Panc1 (cell line): ENCODE data around the gene SEPTIN8. TPM values are rescaled to one million over a fixed set of nuclear protein-coding genes. Genes with fewer than 3 reads are reported as not detected.

Source experiments
- ATAC-seq: fragments of 200-7000 bp; cut with Tn5 transposase; 2 replicates; pipeline ENCODE4 v1.9.1; 2020; ENCODE audit warnings: mild to moderate bottlenecking, moderate library complexity
- BruUV-seq: library from RNA; stranded (reverse); fragments of 400-500 nt; replicated peaks from 2 replicates; lab custom pipeline; 2021; lab: Mats Ljungman, UMichigan
- CTCF ChIA-PET: fragments of 300-600 bp; sonication (Branson Sonifier 250); formaldehyde crosslinking; loops from one replicate; lab custom pipeline; 2022; ENCODE audit warnings: antibody characterized with exemption; lab: Charles Lee
- POLR2A ChIA-PET: fragments of 300-600 bp; sonication (Branson Sonifier 250); formaldehyde crosslinking; loops from one replicate; lab custom pipeline; 2022; ENCODE audit warnings: antibody characterized with exemption; lab: Charles Lee
- DNase-seq: peaks from one replicate; pipeline ENCODE4 v3.0.0-alpha.2; 2010; ENCODE audit warnings: low read depth, low spot score
- H3K27ac ChIP-seq: 2 replicates; pipeline ENCODE4 v1.5.1; 2011; ENCODE audit warnings: mild to moderate bottlenecking, low read length, inconsistent platforms
- H3K27me3 ChIP-seq: fragments of 200-500 bp; sonication (Bioruptor generic); 2 replicates; pipeline ENCODE4 v1.6.0; 2014; ENCODE audit warnings: low read length, inconsistent platforms; ENCODE audit not compliant: control insufficient read depth, insufficient read depth
- H3K36me3 ChIP-seq: fragments of 200-500 bp; sonication (Bioruptor generic); 2 replicates; pipeline ENCODE4 v1.5.1; 2014; ENCODE audit warnings: inconsistent platforms, mild to moderate bottlenecking, low read length, moderate library complexity; ENCODE audit not compliant: control insufficient read depth, insufficient read depth
- H3K4me1 ChIP-seq: 2 replicates; pipeline ENCODE4 v1.5.1; 2011; ENCODE audit warnings: inconsistent platforms, mild to moderate bottlenecking, low read length, moderate library complexity; ENCODE audit not compliant: control insufficient read depth, insufficient read depth
- H3K4me3 ChIP-seq, 2 experiments: 2 replicates each; pipeline ENCODE4 v1.5.1; 2011 to 2012; ENCODE audit warnings: low read depth in 2 of 2, low read length in 2 of 2, mild to moderate bottlenecking in 2 of 2, inconsistent platforms in 1 of 2, moderate library complexity in 1 of 2
- H3K9me3 ChIP-seq: fragments of 200-500 bp; sonication (Bioruptor generic); 2 replicates; pipeline ENCODE4 v1.5.1; 2014; ENCODE audit warnings: low read depth, mild to moderate bottlenecking, inconsistent platforms, low read length, moderate library complexity; ENCODE audit not compliant: control insufficient read depth, insufficient read depth
- POLR2AphosphoS5 ChIP-seq: IDR thresholded peaks from 2 replicates; pipeline ENCODE4 v1.6.1; 2012; ENCODE audit warnings: mild to moderate bottlenecking, low read depth, low read length, moderate library complexity
- SIN3A ChIP-seq: IDR thresholded peaks from 2 replicates; pipeline ENCODE4 v1.6.1; 2012; ENCODE audit warnings: low read depth, mild to moderate bottlenecking, low read length, moderate library complexity, borderline replicate concordance; ENCODE audit not compliant: insufficient read depth
- TCF7L2 ChIP-seq: IDR thresholded peaks from 2 replicates; pipeline ENCODE4 v1.6.1; 2011; ENCODE audit warnings: mild to moderate bottlenecking, low read depth, low read length, inconsistent platforms
- in situ Hi-C: cut with HindIII; loops from 2 replicates; pipeline ENCODE4 v1.10.0; 2016; ENCODE audit warnings: low sequenced_read_pairs, low pct_unique_long_range_greater_than_20kb
- intact Hi-C: fragments of 100-400 bp; cut with micrococcal nuclease; formaldehyde crosslinking; loops from one replicate; pipeline ENCODE4 v1.10.0; 2022; ENCODE audit not compliant: unreplicated experiment
- total RNA-seq: library from RNA; stranded (reverse); gene quantifications from one replicate; pipeline ENCODE4 v1.2.1, GENCODE V29; 2021; ENCODE audit not compliant: unreplicated experiment
- TF ChIP-seq, protein P1 (sequence below), 2 experiments: IDR thresholded peaks; 2 replicates each; pipeline ENCODE4 v1.6.1; 2011 to 2012; ENCODE audit warnings: low read depth in 2 of 2, control low read depth in 1 of 2, low read length in 1 of 2, mild to moderate bottlenecking in 1 of 2, moderate library complexity in 1 of 2; ENCODE audit not compliant: insufficient read depth in 1 of 2
- TF ChIP-seq, protein P2 (sequence below): fragments of 450-650 bp; IDR thresholded peaks from 2 replicates; pipeline ENCODE4 v1.5.1; 2017; ENCODE audit warnings: mild to moderate bottlenecking

Gene SEPTIN8
- total RNA-seq, 1 experiment from 2014 or later, result 22.8 TPM

DNA sequence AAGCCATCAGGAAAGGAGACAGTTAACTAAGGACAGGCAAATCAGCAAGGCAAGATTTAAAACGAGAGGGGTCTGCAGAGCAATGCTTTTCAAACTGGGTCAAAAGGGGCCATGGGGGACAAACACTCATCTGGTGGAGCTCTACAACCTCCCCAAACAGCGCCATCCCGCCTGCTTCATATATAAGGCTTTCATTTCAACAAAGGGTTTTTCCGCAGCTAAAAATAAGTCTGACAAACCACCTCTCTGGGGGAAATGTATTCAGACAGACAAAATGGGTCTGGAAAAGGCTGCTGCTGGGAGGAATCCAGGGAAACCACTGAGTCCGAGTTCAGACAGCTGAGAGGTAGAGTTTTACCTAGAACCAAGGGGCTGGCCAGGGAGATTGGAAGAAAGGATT is 8.3 kb upstream of the SEPTIN8 start:
- TF ChIP-seq, protein P1, sequence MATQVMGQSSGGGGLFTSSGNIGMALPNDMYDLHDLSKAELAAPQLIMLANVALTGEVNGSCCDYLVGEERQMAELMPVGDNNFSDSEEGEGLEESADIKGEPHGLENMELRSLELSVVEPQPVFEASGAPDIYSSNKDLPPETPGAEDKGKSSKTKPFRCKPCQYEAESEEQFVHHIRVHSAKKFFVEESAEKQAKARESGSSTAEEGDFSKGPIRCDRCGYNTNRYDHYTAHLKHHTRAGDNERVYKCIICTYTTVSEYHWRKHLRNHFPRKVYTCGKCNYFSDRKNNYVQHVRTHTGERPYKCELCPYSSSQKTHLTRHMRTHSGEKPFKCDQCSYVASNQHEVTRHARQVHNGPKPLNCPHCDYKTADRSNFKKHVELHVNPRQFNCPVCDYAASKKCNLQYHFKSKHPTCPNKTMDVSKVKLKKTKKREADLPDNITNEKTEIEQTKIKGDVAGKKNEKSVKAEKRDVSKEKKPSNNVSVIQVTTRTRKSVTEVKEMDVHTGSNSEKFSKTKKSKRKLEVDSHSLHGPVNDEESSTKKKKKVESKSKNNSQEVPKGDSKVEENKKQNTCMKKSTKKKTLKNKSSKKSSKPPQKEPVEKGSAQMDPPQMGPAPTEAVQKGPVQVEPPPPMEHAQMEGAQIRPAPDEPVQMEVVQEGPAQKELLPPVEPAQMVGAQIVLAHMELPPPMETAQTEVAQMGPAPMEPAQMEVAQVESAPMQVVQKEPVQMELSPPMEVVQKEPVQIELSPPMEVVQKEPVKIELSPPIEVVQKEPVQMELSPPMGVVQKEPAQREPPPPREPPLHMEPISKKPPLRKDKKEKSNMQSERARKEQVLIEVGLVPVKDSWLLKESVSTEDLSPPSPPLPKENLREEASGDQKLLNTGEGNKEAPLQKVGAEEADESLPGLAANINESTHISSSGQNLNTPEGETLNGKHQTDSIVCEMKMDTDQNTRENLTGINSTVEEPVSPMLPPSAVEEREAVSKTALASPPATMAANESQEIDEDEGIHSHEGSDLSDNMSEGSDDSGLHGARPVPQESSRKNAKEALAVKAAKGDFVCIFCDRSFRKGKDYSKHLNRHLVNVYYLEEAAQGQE (IDR thresholded peaks at IDR 0.05; ENCODE audit: insufficient read depth in 1 of 2, low read depth in 2 of 2, low read length in 1 of 2), result no peak
- TF ChIP-seq SIN3A, result no peak
- TF ChIP-seq TCF7L2, result no peak
- TF ChIP-seq POLR2AphosphoS5, result no peak
- TF ChIP-seq, protein P2, sequence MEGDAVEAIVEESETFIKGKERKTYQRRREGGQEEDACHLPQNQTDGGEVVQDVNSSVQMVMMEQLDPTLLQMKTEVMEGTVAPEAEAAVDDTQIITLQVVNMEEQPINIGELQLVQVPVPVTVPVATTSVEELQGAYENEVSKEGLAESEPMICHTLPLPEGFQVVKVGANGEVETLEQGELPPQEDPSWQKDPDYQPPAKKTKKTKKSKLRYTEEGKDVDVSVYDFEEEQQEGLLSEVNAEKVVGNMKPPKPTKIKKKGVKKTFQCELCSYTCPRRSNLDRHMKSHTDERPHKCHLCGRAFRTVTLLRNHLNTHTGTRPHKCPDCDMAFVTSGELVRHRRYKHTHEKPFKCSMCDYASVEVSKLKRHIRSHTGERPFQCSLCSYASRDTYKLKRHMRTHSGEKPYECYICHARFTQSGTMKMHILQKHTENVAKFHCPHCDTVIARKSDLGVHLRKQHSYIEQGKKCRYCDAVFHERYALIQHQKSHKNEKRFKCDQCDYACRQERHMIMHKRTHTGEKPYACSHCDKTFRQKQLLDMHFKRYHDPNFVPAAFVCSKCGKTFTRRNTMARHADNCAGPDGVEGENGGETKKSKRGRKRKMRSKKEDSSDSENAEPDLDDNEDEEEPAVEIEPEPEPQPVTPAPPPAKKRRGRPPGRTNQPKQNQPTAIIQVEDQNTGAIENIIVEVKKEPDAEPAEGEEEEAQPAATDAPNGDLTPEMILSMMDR, result no peak
- BruUV-seq, result no TSS peak
- Histone ChIP-seq H3K4me1 (no peaks in the 10 kb centered on the region), H3K27me3 (no peaks in the 10 kb centered on the region; the same call in 1 of the 2 replicates), H3K27ac (no peak overlapping the region), H3K4me3 (no peak overlapping the region), H3K9me3 (no peaks in the 10 kb centered on the region), H3K36me3 (no peaks in the 10 kb centered on the region)
- DNase-seq (no peak), ATAC-seq (no peak)
- intact Hi-C loops, result no loop called here
- POLR2A ChIA-PET, result no interaction called here
- CTCF ChIA-PET, result no interaction called here
- in situ Hi-C loops, result no loop called here

DNA sequence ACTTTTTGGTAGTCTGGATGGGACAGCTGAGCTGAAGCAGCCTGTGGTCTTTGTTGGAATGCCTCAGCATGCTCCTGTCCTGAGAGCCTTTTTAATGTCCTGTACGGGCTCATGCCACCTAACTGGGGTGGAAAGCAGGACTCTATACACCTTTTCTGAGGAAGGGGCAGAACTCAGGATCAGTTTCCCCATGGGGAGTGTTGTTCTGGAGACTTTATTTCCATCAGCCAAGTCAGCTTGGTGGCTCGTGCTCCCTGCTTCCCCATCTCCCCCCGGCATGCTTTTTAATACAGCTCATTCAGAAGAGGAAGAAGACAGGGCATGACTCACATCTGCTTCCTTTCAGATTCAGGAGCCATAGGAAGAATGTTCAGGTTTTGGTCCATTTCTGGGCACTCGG is 5.1 kb upstream of the SEPTIN8 start:
- no TSS peak for BruUV-seq
- ChIA-PET CTCF (no interaction called here), POLR2A (no interaction called here)
- intact Hi-C loops, result no loop called here
- in situ Hi-C loops, result no loop called here
- ATAC-seq (no peak), DNase-seq (no peak)
- Histone ChIP-seq H3K4me1 (no peaks in the 10 kb centered on the region), H3K27ac (no peak overlapping the region), H3K36me3 (no peaks in the 10 kb centered on the region), H3K4me3 (no peak overlapping the region), H3K27me3 (peaks cover 4% of the 10 kb centered on the region; the same call in 1 of the 2 replicates), H3K9me3 (no peaks in the 10 kb centered on the region)
- TF ChIP-seq, protein P2, result no peak
- TF ChIP-seq, protein P1 (IDR thresholded peaks at IDR 0.05; ENCODE audit: insufficient read depth in 1 of 2, low read depth in 2 of 2, low read length in 1 of 2), result no peak
- TF ChIP-seq SIN3A (no peak), POLR2AphosphoS5 (no peak), TCF7L2 (no peak)
